H4 (cell line): ENCODE measurements around the gene MLYCD. TPM values are rescaled to one million over a fixed set of nuclear protein-coding genes. Genes with fewer than 3 reads are reported as not detected.

Source experiments
- DNase-seq: peaks from one replicate; pipeline ENCODE4 v3.0.0-alpha.2; 2015; ENCODE audit warnings: low spot score
- total RNA-seq: library from RNA; depleted of rRNA; stranded (reverse); fragments of >200 nt; shearing (Covaris generic); gene quantifications from 2 replicates; pipeline ENCODE4 v1.2.3, GENCODE V29; 2014

Gene MLYCD
- total RNA-seq, 1 experiment from 2014 or later, result 1.7 TPM

DNA sequence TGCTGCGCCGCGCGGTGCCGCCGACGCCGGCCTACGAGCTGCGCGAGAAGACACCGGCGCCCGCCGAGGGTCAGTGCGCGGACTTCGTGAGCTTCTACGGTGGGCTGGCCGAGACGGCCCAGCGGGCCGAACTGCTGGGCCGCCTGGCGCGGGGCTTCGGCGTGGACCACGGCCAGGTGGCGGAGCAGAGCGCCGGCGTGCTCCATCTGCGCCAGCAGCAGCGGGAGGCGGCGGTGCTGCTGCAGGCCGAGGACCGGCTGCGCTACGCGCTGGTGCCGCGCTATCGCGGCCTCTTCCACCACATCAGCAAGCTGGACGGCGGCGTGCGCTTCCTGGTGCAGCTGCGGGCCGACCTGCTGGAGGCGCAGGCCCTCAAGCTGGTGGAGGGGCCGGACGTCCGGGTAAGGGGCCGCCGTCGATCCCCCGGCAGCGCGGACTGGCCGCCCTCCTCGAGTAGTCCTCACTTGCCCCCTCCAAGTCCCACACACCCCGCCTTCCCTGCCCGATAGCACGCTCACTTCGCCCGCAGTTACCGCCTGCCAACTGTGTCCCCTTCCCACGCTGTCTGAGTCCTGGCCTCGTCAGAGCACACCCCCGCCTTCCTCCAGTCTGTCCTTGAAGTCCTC, 470 bp downstream of the MLYCD start:
- no peak for DNase-seq

DNA sequence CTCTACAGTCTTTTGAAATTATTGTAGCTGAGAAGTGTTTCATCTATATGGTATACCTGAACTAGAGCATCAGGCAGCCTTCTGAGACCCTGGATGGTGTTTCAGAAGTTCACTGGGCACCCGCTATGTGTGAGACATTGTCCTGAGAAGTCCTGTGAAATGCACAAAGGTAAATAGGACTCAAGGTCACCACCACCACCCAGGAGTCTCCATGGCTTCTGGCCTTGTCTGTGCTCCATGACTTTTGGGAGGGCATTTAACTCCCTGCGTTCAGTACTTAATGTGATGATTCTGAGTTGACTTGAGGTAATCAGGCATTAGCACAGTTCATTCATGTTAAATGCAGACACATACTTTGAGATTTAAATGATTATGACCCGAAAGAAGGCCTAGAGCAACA, 1.1 kb downstream of the MLYCD start:
- no peak for DNase-seq

DNA sequence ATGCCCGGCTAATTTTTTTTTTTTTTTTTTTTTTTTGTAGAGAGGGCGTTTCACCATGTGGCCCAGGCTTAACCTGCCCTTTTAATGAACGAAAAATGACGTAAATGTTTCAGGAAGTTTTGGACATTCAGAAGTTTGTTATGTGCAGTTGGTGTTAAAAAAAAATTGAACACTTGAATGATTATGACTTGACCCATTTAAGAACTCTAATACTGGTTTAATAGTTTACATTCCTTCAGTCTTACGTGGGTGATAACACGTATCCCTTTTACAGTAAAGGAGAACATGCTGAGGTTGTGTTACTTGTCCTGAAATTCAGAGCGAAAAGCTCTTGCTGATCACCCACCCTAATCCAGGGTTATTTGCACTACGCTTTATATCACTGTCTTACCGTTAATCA, 1.7 kb downstream of the MLYCD start:
- no peak for DNase-seq

DNA sequence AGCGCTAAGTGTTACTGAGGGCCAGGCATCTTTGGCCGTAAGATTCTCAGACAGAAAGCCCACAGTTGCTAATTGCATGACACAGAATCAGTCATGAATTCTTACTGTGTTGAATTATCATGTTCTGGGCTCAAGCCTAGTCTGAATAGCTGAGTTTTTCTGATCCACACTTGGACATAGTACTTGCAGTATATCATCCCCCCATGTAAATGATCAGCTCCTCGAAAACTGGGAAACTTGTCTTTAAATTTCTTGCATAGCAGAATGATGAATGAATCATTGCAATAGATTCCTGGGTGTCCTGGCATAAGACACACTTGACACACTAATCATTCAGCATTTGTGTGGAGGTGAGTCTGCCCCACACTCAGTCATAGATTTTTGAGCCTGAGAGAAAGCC, 2.2 kb downstream of the MLYCD start:
- DNase-seq, result no peak

DNA sequence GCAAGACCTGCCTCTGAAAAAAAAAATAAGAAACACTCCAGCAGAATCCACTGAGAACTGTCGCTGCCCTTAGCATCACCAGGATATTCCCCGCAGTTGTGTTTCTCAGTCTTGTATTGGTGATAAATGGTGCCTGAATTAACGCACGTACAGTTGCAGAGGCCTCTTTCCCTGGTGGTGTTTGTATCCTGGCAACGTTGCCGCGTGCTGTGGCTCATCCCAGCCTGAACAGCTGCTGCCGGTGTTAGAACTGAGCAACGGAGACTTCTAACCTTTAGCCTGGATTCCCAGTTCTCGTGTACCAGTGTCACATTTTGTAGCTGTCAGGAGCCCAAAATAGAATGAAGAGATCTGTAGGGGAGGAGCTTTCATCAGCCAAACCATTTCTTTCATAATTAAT, 4.8 kb downstream of the MLYCD start:
- no peak for DNase-seq

DNA sequence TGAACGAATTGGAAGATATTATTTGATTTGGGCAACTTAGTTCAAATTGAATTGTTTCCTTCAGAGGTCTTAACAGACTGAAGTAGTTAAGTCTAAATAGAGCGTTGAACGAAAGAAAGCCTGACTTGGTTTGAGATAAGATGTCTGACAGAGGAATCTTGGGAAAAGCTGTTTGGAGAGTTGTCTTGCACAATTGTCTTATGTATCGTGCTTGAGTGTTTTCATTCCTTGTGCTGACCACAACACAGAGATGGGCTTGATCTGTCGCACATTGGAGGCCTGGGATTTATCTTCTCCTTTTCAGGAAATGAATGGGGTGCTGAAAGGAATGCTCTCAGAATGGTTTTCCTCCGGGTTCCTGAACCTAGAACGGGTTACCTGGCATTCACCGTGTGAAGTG, 7.8 kb downstream of the MLYCD start:
- DNase-seq, result no peak

DNA sequence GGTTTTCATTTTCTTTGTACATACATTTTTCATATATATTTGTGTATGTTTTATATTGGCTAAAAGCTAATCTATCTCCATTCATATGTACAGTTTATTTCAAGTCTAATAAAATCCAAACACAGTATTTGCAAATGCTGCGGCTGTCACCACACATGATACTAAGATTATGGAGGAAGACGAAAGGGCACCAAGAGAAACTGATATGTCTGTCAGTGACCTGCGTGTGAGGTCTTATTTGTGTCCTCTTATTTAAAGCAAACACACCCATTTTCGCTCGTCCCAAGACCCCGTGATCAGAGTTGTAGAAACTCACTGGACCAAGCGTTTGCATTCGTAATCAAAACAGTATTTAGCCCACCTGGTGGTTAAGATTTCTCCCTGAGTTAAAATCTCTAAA, 8.2 kb downstream of the MLYCD start:
- DNase-seq, result no peak

DNA sequence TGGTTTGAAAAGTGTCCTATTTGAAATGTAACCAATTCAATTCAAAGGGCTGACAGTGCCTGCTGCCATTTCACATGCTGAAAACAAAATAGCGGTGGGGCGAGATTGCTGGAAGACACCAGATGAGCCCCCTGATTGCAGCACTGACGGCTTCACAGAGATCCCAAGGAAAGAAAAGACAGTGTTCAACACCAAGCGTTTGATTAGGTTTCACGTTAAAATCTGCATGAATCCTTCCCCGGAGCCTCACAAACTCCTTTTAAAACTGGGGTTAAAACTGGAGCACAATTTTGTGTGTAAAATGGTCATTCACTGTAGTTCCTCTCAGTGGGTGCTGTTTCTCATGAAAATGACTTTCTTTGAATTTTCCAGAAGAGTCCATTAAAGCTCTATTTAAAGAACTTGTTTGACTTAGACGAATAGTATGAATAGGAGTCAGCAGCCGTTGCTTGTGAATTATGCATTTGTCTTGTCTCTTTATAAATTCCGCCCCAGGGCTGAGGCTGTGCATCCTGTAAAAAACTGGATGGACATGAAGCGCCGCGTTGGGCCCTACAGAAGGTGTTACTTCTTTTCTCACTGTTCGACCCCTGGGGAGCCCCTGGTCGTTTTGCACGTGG, 8.8 kb downstream of the MLYCD start:
- DNase-seq, result no peak

DNA sequence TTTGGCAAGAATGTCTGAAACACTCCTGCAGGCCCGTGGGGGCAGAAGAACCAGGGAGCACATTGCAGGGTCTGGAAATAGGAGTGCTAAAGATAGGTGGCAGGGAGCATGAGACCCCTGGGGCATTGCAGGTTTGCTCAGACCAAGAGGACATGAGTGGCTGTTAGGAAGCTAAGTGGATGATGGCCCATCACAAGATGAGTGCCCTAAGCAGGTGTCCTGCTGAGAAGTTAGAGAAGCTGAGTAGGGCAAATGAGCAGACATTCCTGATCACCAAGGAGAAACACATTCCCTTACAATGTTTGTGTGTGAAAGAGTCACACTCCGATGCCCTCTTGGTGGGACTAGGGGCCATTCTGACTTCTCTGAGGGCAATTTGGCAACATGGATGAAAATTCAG, 9.9 kb downstream of the MLYCD start:
- DNase-seq, result no peak

DNA sequence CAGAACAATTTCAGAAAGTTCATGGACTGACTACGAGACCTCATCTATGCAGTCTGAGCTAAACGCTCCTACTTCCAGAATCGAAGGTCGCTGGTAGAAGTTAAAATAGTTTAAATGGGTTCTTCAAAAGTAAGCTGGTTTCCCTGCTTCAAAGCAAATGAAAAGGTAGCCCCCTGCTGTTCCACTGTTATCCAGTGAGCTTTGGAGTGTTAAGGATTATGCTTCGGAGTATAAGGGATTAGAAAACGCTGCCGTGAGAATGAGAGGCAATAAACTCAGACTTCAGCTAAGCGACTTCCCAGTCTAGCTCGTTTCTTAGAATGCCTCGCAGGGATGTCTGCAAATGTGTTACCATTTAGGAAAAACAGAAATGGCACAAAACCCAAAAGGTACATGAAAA, 12.4 kb downstream of the MLYCD start:
- DNase-seq, result no peak

DNA sequence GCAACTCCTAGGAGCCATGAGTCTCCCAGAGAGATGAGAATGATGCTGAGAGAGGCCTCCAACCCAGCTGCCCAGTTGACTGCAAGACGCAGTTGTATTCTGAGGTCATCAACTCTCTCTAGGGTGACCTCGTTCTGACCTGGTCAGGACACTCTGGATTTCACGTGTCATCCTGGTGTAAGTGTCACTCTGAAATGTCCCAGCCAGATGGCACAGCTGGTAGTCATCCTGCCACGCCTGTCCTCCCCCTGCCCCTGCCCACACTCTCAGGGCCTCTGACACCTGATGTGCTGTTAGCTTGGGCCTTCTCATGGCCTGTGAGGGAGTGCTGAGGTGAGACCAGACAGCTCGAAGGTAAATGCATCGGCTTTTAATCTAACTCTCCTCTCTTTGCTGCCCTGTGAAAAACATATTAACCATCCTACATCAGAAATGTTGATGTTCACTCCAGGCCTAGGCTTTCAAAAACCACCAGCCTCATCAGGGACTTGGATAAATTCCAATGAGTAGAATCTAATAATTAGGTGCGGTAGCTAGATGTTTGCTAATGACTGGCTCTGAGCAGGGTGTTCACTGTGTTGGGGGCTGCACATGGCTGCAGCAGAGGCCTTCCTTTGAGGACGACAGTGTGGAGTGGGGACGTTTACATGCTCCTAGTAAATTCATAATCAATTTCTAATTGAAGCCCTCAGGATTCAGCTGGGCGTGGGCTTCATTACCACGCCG, 13.8 kb downstream of the MLYCD start:
- DNase-seq, result no peak

DNA sequence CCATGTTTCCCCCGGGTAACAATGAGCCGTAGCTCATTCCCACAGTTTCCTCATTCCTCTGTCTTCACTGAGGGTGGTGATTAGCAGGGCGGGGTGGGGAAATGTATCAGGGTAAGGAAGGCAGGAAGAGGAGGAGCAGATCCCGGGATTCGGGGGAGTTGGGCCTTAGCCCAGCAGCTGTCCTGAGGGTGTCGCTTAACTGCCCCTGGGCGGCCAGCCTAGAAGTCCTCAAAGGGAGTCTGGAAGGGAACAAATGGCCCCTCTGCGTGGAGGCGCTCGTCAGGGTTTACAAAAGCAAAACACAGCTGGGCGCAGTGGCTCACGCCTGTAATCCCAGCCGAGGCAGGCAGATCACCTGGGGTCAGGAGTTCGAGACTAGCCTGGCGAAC, 14.3 kb downstream of the MLYCD start:
- no peak for DNase-seq

DNA sequence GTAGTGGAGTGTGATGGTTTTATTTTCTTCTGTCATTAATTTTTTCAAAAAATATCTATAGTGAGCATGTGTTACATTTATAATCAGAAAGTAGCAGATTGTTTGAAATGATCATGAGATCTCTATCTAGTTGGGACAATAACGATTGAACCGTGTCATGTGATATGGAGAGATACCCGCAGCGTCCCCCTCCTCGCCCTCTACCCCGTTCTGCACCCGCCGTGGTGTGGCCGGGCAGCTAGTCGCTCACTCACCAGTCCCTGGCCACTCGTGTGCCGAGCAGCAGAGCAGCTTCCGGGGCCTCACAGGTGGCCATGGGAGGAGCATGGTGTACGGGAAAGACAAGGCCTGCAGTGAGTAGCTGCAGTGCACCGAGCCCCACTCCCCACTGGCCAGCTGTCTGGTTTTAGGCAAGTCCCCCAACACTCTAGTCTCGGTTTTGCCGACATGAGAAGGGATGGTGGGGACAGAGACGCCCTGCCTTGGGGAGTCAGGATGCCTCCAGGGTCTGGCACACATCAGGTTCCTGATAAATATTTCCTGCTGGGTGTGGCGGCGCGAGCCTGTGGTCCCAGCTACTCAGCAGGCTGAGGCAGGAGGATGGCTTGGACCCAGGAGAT, 15.3 kb downstream of the MLYCD start:
- DNase-seq, result no peak

DNA sequence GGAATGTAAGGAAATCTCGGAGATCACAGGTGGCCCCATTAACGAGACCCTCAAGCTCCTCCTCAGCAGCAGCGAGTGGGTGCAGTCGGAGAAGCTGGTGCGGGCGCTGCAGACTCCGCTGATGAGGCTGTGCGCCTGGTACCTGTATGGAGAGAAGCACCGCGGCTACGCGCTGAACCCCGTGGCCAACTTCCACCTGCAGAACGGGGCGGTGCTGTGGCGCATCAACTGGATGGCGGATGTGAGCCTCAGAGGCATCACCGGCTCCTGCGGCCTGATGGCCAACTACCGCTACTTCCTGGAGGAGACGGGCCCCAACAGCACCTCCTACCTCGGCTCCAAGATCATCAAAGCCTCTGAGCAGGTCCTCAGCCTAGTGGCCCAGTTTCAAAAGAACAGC, 16.2 kb downstream of the MLYCD start:
- DNase-seq, result no peak

DNA sequence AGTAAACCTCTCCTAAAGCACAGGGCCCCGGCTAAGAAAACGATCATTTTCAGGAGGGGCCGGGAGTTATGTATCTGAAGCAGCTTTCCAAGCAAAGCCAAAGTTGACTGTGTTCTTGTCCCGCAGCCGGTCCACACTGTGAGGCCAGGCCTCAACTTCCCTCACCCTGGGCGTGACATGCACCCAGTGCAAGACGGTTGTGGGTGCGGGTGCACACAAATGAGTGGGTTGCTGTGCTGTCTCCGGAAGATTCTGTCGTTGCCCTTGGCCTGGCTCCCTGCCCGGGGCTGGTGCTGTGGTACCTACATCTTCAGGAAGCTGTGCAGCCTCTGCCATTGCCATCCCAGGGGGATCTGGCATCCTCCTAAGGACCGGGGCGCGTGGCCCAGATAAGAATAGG, 16.6 kb downstream of the MLYCD start:
- no peak for DNase-seq

DNA sequence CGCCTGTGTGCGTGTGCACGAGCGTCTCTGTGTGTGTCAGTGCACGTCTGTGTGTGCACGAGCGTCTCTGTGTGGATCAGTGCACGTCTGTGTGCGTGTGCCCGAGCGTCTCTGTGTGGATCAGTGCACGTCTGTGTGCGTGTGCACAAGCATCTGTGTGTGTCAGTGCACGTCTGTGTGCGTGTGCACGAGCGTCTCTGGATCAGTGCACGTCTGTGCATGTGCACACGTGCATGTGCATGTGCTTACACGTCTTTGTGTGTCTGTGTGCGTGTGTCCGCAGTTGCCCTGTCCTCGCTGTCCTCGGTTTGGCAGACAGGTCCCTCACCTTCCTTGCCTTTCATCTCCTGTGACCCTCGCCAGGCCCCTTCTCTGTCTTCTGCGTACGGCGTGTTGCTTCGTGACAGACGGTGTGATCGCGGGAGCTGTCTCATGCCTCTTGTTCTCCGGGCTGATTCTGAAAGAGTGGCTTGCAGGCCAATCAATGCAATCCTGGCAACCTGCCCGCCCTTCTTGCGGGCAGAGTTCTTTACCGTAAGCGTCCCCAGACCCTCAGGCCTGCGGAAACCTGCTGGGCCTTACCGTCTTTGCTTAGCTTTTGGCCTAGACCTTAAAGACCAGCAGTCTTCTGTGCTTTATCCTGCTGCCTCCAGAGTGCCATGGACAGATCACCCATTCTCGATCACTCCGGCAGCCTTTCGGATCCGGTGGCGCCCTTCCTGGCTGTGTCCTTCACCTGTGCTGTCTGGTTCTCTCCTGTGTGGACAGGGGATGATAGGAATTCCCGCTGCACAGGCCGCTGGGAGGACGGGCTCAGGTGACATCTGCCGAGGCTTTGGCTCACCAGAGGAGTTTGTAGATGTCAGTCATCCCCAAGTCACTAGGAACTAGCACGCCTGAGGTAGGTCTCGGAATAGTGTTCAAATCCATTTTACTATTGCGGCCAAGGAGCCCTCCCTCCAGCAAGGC, 18.5 kb downstream of the MLYCD start:
- DNase-seq, result no peak

DNA sequence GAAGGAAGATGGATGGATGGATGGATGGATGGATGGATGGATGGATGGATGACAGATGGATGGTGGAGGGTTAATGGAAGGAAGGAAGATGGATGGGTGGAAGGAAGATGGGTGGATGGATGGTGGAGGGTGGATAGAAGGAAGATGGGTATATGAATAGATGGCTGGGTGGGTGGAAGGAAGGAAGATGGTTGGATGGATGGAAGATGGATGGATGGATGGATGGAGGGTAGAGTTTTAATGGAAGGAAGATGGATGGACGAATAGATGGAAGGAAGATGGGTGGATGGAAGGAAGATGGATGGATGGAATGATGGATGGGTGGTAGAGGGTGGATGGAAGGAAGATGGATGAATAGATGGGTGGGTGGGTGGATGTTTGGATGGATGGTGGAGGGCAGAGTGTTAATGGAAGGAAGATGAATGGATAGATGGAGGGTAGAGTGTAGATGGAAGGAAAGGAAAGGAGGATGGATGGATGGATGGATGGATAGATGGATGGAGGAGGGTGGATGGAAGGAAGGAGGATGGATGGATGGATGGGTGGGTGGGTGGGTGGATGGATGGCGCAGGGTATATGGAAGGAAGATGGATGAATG, 22.1 kb downstream of the MLYCD start:
- no peak for DNase-seq

DNA sequence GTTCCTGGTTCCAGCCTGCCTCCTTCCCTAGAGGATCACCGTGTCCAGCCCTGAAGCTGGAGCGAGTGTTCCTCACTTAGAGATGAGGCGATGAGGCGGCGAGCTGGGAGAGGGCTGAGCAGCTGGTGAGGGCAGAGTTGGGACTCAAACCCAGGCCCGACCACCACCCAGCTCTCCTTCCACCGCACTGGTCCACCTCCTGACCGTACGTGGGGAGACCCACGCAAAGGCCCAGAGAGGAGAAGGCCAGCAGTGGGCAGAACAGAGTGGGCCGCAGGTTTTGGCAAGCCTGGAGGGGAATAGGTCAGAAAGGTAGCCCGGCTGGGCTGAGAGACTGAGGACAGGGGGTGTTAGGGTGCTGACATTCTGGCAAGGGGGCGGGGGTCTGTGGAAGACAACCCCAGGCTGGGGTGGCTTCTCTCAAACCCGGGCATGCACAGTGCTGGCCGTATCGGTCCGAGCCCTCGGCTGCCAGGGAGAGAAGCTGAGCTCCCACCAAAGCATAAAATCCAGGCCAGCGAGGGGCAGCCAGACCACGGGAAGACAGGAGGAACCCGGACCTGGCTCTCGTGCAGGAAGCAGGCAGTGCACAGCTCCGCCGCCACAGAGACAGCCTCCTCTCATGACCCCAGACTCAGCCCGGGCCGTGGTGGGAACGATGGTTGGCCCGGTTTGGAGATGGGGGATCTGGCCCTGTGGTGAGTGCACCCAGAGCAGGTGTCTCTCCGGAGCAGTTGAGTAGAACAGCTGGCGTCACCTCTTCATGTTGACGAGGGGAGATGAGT, 24.9 kb downstream of the MLYCD start:
- DNase-seq, result no peak

DNA sequence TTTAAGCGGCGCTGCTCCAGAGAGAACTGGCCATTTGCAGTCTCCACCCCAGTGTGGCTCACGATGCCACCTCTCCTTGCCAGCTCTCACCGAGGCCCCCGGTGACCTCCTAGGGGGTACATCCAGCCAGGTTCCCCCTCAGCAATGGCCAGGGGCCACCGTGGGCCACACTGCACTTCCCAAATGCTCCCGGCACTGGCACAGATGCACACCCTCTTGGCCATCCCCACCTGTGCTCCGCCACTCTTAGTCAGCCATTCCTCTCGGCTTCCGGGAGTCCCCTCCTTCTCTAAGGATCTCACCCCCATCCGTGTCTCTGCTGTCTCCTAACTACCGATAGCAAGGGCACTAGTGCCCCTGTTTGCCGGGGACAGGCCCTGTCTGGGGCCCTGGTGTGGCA, 25.8 kb downstream of the MLYCD start:
- DNase-seq, result no peak

DNA sequence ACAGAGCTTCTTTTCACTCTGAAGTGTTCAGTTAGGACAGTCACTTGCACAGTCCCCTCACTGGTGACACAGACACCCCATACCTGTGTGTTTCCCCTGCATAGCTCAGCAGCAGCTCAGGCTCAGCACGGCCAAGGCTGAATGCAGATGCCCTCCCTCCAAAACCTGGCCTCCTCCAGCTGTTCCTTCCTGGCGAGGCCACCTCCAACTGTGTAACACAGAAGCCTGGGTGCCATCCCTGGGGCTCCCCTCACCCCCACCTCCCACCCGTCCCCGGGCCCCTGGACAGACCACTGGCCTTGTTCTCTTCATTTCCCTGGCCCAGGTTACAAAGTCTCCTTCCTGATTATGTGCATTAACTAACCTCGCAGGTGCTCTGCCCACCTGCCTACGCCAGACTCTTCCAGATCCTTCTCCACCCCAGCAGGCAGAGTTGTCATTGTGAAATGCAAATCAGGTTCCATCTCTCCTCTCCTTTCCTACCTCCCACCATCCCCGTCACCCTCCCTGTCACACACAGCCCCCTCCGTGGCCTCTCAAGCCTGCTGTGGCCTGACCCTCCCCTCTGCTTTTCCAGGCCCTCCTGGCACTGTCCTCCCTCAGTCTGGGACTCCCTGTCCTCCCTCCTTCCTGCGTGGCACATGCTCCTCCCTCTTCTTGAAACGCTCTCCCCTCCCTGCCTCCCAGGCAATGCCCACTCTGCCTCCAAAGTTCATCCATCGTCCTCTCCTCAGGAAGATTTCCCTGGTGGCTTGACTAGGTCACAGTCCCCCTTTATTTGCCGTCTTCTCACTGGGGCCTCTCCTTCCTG, 26.4 kb downstream of the MLYCD start:
- DNase-seq, result no peak
